Left ventricle myocardium inferior (tissue), 1 donor: Measurements from ENCODE around the gene COPS4. TPM values are rescaled to one million over a fixed set of nuclear protein-coding genes. Genes with fewer than 3 reads are reported as not detected.
A peak's percentile ranks its signal among the peaks of the same experiment; 100 is the strongest.

Source experiments
- DNase-seq: peaks from one replicate; pipeline ENCODE4 v3.0.0-alpha.2; 2020
- H3K27ac ChIP-seq: fragments of 200-600 bp; replicated peaks from 2 replicates; pipeline ENCODE4 v1.8.0; 2021
- H3K27me3 ChIP-seq: fragments of 200-600 bp; 2 replicates; pipeline ENCODE4 v1.8.0; 2021; ENCODE audit warnings: low read depth
- H3K36me3 ChIP-seq: fragments of 200-600 bp; 2 replicates; pipeline ENCODE4 v1.8.0; 2021
- H3K4me1 ChIP-seq: fragments of 200-600 bp; 2 replicates; pipeline ENCODE4 v1.8.0; 2021
- H3K4me3 ChIP-seq: fragments of 200-600 bp; 2 replicates; pipeline ENCODE4 v1.8.0; 2021; ENCODE audit warnings: mild to moderate bottlenecking, moderate library complexity
- H3K9me3 ChIP-seq: fragments of 200-600 bp; replicated peaks from 2 replicates; pipeline ENCODE4 v1.8.0; 2021
- intact Hi-C: fragments of 100-400 bp; cut with micrococcal nuclease; formaldehyde crosslinking; loops from one replicate; pipeline ENCODE4 v1.11.0; 2022
- total RNA-seq: library from RNA; stranded (reverse); fragmentation: NEBNext Ultra II Directional; extraction: Animal tissue kit (Norgen Biotek cat#: 25700); gene quantifications from one replicate; pipeline ENCODE4 v1.2.1, GENCODE V29; 2021
- TF ChIP-seq, protein P1 (sequence below): fragments of 200-600 bp; IDR thresholded peaks from 2 replicates; pipeline ENCODE4 v1.8.0; 2021; ENCODE audit warnings: antibody characterized with exemption, mild to moderate bottlenecking, borderline replicate concordance
- donor health status: DM: no; HTN: yes; CAD: no; lungs with severe emphysema.

COPS4 gene
- total RNA-seq, 1 donor from 2014 or later: 53.6 TPM

DNA sequence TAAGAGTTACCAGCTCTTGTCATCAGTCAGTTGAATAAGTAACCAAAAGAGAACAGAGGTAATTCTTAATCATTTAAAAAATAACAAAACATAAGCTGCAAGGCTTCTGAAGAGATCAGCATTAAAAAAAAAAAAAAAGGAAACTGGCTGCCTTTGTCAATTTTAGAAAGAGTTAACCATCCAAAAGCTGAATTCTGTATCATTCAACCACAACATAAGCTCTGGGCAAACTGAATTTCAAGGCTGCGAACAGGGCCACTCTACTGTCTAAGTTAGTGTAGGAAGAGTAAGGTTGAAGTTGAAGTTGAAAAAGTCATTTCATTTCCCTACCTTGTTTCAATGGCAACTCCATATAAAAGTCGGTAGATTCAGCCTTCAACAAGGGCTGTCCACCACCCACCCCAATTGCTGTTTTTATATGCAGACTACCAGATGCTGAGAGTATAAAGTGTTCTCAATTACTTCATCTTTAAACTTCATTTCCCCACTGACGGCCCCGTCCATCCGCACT lies 23.2 kb upstream of the COPS4 start:
- Histone ChIP-seq H3K9me3 (no peaks in the 10 kb centered on the region), H3K36me3 (no peaks in the 10 kb centered on the region), H3K4me1 (peaks cover 44% of the 10 kb centered on the region), H3K4me3 (peak overlapping the region; percentile 97), H3K27ac (peak overlapping the region; percentile 87), H3K27me3 (no peaks in the 10 kb centered on the region)
- DNase-seq: no peak
- TF ChIP-seq, protein P1, sequence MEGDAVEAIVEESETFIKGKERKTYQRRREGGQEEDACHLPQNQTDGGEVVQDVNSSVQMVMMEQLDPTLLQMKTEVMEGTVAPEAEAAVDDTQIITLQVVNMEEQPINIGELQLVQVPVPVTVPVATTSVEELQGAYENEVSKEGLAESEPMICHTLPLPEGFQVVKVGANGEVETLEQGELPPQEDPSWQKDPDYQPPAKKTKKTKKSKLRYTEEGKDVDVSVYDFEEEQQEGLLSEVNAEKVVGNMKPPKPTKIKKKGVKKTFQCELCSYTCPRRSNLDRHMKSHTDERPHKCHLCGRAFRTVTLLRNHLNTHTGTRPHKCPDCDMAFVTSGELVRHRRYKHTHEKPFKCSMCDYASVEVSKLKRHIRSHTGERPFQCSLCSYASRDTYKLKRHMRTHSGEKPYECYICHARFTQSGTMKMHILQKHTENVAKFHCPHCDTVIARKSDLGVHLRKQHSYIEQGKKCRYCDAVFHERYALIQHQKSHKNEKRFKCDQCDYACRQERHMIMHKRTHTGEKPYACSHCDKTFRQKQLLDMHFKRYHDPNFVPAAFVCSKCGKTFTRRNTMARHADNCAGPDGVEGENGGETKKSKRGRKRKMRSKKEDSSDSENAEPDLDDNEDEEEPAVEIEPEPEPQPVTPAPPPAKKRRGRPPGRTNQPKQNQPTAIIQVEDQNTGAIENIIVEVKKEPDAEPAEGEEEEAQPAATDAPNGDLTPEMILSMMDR: no peak
- intact Hi-C loops: no loop called here

DNA sequence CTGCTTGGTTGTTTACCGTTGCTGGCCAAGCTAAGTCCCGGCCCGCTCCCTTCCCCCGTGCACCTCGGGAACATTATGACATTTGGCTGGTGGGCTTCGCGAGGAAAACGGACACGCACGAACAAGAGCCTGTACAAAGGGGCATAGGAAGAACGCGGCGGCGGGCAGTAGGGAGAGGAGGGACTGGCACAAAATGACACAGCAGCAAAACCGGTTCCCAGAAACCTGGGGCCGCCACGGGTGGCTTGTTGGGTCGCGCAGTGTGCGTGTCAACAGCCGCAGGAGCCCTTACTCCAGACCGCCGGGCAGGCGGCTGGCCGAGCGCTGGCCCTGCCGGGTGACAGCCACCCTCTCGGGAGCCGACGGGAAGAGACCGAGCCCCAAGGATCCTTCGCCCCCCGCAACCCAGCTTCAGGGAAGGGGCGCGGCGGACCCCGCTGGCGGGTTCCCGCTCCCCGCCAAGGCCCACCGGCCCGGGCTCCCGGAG lies 22.7 kb upstream of the COPS4 start:
- Histone ChIP-seq H3K4me1 (peaks cover 44% of the 10 kb centered on the region), H3K27ac (peak overlapping the region; percentile 87), H3K4me3 (peak overlapping the region; percentile 97), H3K36me3 (no peaks in the 10 kb centered on the region), H3K27me3 (no peaks in the 10 kb centered on the region), H3K9me3 (no peaks in the 10 kb centered on the region)
- DNase-seq: peak; percentile 20
- intact Hi-C loops: no loop called here
- TF ChIP-seq, protein P1: no peak

DNA sequence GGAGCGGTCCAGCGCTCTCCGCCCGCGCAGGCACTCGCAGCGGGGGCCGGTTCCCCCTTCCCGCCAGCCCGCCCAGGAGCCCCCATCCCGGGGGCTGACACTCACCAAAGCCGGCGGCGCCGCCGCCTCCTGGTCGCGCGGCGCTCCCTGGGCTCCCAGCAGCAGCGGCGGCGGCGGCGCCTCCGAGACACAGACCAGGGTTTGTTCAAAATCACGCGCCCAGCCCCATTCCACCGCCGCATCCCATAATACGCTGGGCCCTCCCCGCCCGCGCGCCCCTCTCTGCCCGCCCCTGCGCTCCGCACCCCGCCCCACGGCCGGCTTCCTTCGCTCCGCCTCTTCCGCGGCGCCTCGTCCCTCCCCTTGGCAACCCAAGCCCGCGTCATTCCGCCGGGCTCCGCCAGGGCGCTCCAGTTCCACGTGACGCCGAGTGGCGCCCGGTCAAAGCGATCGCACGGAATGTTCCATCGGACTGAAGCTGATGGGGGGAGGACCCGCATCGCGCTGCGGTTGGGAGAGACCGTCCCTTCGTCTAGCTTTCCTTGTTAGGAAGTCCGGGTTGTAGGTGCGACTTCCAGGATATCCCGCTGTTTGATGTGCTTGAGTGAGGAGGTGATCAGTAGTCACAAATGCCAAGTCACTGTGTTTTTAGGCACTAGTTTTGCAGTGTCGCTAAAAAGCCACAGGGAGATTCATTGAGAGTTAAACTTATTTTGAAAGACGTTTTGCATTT lies 22.1 kb upstream of the COPS4 start:
- Histone ChIP-seq H3K4me1 (peaks cover 44% of the 10 kb centered on the region), H3K9me3 (no peaks in the 10 kb centered on the region), H3K27me3 (no peaks in the 10 kb centered on the region), H3K4me3 (peak overlapping the region; percentile 97), H3K36me3 (no peaks in the 10 kb centered on the region), H3K27ac (peak overlapping the region; percentile 87)
- intact Hi-C loops: no loop called here
- peak; percentile 97 for DNase-seq
- TF ChIP-seq, protein P1: peak; percentile 67

DNA sequence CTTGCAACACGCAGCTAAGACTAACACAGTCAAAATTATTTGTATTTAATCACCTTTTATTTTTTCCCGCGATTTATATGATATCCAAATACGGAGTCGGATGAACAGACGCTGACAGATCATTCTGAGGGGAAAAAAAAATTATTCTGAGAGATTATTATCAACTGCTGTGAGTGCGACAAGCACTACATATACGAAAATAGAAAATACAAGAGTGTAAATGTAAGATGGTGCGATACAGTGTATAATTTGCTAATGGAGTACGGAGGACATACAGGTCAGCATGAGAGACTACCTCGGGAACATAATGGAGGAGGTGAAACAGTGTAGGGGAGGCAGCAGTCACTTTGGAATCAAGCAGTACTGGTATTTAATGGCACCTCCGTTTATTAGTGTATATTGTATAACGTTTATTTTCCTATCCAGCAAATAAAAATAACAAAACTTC lies 21.5 kb upstream of the COPS4 start:
- peak overlapping the region; percentile 97 for H3K4me3 ChIP-seq
- no peaks in the 10 kb centered on the region for H3K36me3 ChIP-seq
- intact Hi-C loops: no loop called here
- TF ChIP-seq, protein P1: no peak
- no peaks in the 10 kb centered on the region for H3K9me3 ChIP-seq
- peaks cover 42% of the 10 kb centered on the region for H3K4me1 ChIP-seq
- no peaks in the 10 kb centered on the region for H3K27me3 ChIP-seq
- H3K27ac ChIP-seq: peak overlapping the region; percentile 87
- no peak for DNase-seq

DNA sequence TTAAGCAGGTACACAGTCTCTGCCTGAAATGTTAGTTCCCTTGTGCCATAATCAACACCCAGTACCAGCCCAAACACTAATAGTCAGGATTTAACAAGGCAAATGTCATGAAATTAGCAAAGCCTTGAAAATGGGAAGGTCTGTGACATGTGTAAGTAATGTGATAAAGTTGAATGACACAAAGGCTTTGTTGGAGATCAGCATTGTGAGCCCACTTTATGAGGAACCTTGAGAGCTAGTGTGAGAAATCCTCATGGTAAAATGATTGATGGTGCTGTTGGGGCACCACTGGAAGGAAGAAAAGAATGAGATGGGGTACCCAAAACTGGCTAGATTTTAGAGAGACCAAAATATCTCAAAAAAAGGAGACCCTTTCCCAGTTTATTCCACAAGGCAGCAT lies 21.1 kb upstream of the COPS4 start:
- DNase-seq: no peak
- no peaks in the 10 kb centered on the region for H3K27me3 ChIP-seq
- TF ChIP-seq, protein P1: no peak
- no peaks in the 10 kb centered on the region for H3K36me3 ChIP-seq
- H3K4me1 ChIP-seq: peaks cover 38% of the 10 kb centered on the region
- intact Hi-C loops: no loop called here
- H3K9me3 ChIP-seq: no peaks in the 10 kb centered on the region
- H3K4me3 ChIP-seq: peak overlapping the region; percentile 97
- H3K27ac ChIP-seq: peak overlapping the region; percentile 87
